PC-9 (cell line): ENCODE data around the gene HSPA4L.

Source experiments
- CTCF ChIP-seq: fragments of 200-600 bp; sonication (generic); conservative IDR thresholded peaks from 2 replicates; pipeline ENCODE4 v1.6.1; 2017; ENCODE audit warnings: mixed run types, antibody characterized with exemption, mild to moderate bottlenecking, moderate library complexity
- EZH2 ChIP-seq: fragments of 200-600 bp; sonication (generic); IDR thresholded peaks from 2 replicates; pipeline ENCODE4 v1.8.0; 2017; ENCODE audit warnings: antibody characterized with exemption, low read depth

- TF ChIP-seq CTCF: no peak
- no peak for TF ChIP-seq EZH2
Observed at GRCh38 chr4:127776620-127777019, 5.5 kb upstream of the HSPA4L start.
